Measurements from ENCODE around the gene FAT3.

GRCh38 chr11:92224407-92225124 lies at the start of gene FAT3:
- TF ChIP-seq POLR2A (IDR thresholded peaks at IDR 0.05; ENCODE audit: low read depth, low read length): no peak
- TF ChIP-seq POLR2AphosphoS5 (IDR thresholded peaks at IDR 0.05; ENCODE audit: low read depth, low read length): no peak
- TF ChIP-seq TAF1 (IDR thresholded peaks at IDR 0.05; ENCODE audit: borderline replicate concordance, low read depth, low read length): no peak
